ENCODE results near the gene LRRC74A. TPM values are rescaled to one million over a fixed set of nuclear protein-coding genes. Genes with fewer than 3 reads are reported as not detected.
A peak's percentile ranks its signal among the peaks of the same experiment; 100 is the strongest.

The LRRC74A gene
- total RNA-seq, 1 experiment from 2014 or later, result not detected

GRCh38 chr14:76810525-76810924 lies 15.7 kb upstream of the LRRC74A start:
- DNase-seq (ENCODE audit: low read depth), result no peak

DNA sequence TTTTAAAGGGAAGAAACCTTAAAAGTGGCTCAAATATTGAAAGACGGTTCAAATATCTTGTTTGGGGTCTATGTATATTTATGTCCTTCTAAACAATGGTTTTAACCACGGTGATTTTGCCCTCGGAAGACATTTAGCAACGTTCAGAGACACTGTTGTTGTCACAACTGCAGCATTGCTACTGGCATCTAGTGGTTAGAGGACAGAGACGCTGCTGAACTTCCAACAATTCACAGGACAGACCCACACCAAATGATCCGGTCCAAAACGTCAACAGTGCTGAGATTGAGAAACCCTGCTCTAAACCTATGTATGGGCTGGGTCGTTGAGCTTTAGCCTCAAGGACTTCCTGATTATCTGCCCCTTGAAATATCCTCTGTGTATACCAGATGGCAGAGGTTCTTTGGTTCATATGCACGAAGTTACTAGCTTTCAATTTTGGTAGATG lies 15.2 kb upstream of the LRRC74A start:
- peak; percentile 44 for DNase-seq (ENCODE audit: low read depth)

DNA sequence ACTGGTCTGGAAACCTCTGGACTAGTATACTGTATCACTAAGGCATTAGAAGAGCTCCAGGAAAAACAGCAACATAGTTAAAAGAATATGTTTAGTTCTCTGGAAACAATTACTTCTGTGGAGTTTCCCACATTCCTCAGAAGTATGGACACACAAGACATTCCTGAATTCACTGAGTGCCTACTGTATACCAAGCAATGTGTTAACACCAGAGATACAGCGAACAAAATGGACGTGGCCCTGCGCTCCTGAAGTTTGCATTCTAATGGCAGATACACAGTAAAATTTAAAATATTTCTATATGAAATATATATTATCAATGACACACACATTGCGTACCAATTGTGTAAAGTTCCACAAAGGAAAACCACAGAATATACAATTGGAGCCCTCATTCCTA lies 14.6 kb upstream of the LRRC74A start:
- DNase-seq (ENCODE audit: low read depth), result no peak

DNA sequence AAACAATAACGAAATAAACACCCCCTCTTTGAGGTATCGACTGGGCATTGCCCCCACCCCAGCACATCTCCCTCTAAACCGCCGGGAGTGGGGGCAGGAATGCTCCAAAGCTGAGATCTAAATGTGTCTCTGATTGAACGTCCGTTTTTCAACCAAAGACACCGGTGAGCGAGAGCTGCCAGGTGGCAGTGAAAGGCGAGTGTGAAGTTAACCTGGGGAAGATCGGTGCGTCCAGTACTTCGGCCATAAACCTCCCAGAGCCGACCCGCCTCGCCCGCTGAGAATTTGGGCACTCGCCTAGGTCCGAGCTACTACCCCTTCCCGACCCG lies 14.2 kb upstream of the LRRC74A start:
- DNase-seq (ENCODE audit: low read depth), result peak; percentile 18

DNA sequence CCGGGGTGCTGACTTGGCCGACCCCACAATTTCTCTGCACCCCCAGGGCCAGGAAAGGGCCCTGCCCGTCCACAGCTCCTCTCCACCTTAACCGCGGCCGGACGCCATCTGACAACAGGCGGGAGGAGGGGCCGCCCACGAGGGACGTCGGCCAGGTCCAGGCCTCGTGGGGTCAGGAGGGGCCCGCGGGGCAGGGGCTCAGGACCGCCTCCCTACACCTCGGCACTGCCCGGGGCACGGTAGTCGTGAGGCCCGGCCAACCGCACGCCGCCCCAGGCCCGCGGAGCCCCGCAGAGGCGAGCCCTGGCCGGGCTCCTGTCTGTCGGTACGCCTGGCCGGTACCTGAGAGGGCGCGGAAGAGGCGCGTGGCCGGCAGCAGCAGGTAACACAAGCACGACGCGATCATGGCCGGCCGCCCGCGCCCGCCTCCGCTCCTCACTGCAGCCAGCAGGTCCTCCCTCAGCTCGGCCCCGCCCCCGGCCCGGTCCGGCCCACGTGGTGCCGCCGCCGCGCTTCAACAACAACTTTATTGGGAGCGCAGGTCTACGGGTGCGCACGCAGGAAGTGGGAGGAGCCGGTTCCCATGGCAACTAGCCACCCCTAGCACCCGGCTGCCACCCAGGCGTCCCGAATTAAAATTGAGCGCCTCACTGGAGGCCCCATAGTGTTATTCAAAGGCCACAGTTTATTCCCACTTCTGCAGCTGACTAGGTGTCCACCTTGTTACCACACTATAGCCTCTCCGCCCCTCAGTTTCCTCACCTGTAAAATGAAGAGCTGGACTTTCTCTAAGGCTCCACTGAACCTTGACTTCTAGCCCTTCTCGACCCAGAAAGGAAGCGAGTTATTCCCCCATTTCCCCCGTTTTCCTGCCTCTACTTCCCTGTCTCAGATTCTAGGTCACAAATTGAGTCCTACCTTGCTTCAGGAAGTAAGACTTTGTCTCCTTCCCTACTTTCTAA lies 13.5 kb upstream of the LRRC74A start, which contains the start of gene ANGEL1:
Gene ANGEL1 (minus strand): TSS at position 461 of the 962 bp plus-strand sequence. CDS start 55 bp downstream, at position 406.
- DNase-seq (ENCODE audit: low read depth), result peak; percentile 89

DNA sequence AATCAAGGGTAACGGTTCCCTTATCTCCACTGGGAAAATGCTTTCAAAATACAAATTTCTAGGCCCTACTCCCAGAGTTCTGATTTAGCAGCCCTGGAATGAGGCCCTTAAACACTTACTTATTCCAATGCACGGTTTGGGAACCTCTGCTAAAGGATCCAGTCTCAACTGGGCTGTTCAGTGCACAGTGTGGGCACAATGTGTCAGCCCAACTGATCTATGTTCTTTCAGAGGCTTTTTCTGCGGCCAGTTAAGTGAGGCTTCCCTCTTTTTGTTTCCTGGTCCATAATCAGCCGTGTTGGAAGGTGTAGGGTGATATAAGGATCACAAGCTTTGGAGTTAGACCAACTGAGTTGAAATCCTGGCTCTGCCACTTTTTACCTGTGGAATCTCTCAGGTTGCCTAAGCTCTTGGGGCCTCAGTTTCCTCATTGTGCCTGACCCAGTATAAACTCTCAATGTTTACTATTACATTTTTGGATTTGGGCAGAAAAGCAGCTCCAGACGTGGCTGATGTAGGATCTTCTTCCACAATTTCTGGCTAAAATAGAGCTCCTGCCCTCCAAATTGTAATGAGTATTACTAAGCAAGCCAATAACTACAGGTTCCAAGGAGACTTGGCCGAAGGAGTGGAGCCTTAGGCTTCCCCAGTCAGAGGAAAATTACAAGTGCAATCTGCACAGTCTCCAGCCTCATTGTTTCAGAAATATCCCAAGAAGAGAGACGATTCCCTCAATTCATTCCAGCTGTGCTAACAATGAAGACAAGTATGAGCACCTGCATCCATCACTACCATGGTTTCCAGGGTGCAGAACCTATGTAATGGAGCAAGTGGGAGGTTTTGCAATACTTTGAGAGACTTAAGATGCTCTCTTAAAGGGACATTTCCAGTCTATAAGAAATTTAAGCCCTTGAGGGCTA lies 11.2 kb upstream of the LRRC74A start:
- DNase-seq (ENCODE audit: low read depth), result no peak

GRCh38 chr14:76820700-76821099 lies 5.5 kb upstream of the LRRC74A start:
- DNase-seq (ENCODE audit: low read depth), result no peak

DNA sequence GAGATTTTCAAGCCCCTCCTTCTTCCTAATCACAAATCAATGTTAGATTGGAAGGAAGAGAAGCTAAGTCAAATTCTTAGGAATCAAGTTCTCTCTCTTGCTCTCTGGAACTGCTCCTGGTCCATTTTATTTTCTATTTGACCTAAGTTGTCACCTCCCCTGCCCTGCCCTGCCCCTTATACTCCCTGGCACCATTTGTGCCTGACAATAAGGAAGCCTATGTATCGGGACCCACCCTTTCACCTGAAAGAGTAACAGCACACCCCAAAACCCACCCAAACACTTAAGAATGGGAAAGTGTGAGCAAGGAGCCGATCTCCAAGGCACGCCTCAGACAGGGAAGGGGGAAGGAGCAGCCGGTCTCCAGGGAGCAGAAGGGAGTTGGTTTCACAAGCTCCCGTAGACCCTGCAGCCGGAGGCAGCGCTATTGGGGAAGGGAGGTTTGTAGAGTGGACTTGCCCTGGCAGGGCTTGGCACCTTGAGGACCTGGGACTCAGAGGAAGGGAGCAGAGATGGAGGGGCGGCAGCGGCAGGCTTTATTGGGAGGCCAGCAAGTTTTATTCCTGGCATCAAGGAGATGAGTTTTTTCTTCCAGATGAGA lies 1.6 kb downstream of the LRRC74A start:
- no peak for DNase-seq (ENCODE audit: low read depth)

GRCh38 chr14:76828339-76829012 lies 2.3 kb downstream of the LRRC74A start:
- DNase-seq (ENCODE audit: low read depth), result no peak

DNA sequence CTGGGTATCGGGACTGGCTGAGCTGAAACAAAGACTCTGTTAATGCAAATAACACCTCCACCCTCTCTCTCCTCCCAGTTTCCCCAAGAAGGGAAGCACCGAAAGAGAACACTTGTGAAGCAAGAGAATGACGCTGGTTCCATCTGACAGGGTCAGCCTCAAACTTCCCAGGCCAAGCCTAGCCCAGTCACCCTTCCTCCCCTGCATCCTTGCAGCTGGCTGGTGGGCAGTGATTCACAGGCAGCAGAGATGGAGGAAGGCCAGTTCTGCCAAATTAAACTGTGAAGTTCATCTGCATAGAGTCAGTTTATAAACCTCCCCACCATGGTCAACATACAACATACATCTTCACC lies 2.8 kb downstream of the LRRC74A start:
- no peak for DNase-seq (ENCODE audit: low read depth)

GRCh38 chr14:76829650-76830421 lies 3.6 kb downstream of the LRRC74A start:
- no peak for DNase-seq (ENCODE audit: low read depth)

DNA sequence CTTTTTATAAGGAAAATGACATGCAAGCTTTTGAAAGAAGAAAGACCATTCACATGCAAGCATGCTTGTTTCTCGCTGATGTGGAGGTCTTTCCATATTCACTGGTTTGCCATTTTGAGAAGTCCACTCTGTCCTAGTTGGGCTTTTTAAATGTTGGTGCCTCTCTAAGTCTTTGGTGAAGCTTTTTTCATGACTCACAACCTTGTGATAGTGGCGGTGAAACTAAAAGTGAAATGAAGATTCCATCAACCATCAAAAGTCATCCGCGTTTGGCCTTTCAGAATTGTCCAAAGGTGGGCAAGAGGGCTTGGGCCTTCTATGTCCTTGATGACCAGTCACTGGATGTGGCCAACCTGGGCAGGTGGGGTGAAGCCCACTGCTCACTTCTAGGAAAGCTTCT lies 4.3 kb downstream of the LRRC74A start:
- DNase-seq (ENCODE audit: low read depth), result no peak

DNA sequence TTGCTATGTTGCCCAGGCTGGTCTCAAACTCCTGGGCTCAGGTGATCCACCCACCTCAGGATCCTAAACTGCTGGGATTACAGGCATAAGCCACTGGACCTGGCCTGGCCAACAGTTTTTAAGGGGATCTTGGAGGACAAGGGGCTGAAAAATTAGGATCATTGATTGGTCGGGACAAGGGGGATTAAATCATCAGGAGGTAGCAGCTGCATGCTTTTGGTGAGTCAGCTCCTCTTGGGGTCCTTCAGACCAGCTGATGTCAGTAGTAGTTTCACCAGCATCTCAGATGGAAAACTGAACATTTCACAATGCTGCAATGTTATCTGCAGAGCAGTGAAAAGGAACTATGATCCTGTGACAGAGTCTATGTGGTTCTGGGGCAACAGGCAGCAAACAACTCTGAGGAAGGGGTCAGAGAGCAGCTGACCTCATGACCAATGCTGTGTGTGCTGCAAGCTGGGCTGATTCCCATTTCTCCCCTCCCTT lies 6.3 kb downstream of the LRRC74A start:
- no peak for DNase-seq (ENCODE audit: low read depth)

DNA sequence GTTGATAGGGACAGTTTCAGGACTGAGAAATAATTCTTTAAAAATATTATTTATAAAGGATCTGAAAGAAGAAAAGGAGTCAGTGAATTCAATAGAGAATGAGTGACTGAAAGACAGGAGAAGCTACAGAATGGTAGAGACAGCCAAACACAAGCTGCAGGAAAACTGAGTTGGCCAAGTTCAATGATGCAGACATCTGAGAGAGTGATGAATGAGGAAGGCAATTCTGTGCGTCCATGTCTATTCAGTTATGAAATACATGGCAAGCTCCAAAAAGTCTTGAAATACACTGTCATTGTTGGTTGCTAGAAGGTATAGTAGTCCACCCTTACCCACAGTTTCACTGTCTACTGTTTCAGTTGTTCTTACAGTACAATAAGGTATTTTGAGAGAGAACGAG lies 6.8 kb downstream of the LRRC74A start:
- no peak for DNase-seq (ENCODE audit: low read depth)

- no peak for DNase-seq (ENCODE audit: low read depth)
Measured at GRCh38 chr14:76834241-76834661, 8.0 kb downstream of the LRRC74A start.

GRCh38 chr14:76836029-76836630 lies 9.9 kb downstream of the LRRC74A start:
- no peak for DNase-seq (ENCODE audit: low read depth)

DNA sequence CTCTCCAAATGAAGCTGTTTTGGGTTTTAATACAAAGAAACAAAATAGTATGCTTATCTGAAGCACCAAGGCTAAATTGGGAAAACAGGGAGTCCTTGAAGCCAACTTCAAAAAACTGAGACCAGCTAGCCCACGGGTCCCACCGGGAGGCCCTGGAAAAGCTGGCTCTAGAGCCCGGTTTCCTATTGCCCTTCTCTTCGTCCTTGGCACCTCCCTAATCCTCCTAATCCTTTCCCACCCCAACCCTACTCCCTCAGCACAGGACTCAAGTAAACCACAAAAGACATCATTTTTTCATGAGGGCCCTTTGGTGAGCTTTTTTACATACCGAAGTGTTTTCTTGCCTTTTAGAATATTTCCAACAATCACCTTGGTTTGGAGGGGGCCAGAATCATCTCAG lies 11.3 kb downstream of the LRRC74A start:
- no peak for DNase-seq (ENCODE audit: low read depth)

- DNase-seq (ENCODE audit: low read depth), result no peak
Measured at GRCh38 chr14:76842414-76842813, 16.2 kb downstream of the LRRC74A start.

- DNase-seq (ENCODE audit: low read depth), result peak; percentile 56
Measured at GRCh38 chr14:76844223-76844622, 18.0 kb downstream of the LRRC74A start.
